GM18870 (cell line): ENCODE results near the gene ZSWIM4.
"Not testable (repeated sequence)": the region's sequence is repeated elsewhere in the genome, so short reads cannot be mapped to it uniquely, and the experiment has no call there.

ENCODE experiments used
- ATAC-seq: cut with Tn5 transposase; IDR thresholded peaks from one replicate; pipeline ENCODE4 v1.9.1; 2021; ENCODE audit warnings: moderate library complexity; ENCODE audit not compliant: unreplicated experiment

The ZSWIM4 gene

DNA sequence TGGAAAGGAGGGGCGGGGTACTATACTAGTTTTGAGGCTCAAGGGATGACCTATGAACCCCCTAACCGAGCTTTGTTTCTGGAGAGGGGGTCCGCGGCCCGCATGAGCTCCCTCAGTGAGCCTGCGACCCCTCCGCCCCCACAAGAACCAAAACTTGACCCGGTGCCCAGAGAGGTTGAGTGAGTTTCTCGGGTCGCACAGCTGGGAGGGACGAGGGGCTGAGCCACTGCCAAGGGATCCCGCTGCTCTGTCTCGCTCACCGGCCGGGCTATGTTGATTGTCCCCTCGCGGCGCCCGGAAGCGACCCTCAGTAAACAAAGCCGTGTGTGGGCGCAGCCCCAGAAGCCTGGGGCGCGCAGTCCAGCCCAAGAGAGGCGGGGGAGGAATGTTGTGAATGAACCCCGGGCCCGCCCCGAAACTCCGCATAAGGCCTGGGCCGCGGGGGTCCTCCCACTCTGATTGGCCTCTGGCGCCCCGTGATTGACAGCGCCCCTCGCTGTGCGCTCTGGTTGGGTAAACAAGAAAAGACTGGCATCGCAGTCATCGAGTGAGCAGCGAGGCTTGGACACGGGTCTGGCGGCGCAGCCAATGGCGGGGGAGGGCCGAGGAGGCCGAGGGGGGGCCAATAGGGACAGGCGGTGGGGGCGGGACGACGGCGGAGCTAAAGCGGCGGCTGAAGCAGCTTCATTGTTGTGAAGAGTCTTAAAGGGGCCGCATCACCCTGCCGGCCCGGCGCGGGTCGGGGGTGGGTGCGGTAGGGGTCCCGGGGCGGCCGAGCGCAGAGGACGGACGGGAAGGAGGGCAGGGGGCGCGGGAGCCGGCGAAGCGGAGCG is at the start of gene ZSWIM4:
ZSWIM4 (plus strand) TSS at position 687 of the 833 bp plus-strand sequence. CDS start 206 bp downstream, outside the sequence.
- ATAC-seq: peak; percentile 90

DNA sequence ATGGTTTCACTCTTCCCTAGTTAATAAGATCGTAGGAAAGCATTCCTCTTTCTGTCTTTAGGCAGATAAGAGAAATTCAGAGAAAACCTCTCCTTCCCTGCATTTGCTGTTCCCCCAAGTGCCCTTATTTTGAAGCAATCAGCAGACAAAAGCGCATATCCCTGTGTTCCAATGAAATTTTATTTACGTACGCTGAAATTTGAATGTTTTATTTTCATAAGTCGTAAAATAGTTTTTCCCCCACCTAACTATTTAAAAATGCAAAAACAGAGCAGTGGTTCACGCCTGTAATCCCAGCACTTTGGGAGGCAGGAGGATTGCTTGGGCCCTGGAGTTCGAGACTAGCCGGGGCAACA is 48.2 kb upstream of the ZSWIM4 start:
- no peak for ATAC-seq

DNA sequence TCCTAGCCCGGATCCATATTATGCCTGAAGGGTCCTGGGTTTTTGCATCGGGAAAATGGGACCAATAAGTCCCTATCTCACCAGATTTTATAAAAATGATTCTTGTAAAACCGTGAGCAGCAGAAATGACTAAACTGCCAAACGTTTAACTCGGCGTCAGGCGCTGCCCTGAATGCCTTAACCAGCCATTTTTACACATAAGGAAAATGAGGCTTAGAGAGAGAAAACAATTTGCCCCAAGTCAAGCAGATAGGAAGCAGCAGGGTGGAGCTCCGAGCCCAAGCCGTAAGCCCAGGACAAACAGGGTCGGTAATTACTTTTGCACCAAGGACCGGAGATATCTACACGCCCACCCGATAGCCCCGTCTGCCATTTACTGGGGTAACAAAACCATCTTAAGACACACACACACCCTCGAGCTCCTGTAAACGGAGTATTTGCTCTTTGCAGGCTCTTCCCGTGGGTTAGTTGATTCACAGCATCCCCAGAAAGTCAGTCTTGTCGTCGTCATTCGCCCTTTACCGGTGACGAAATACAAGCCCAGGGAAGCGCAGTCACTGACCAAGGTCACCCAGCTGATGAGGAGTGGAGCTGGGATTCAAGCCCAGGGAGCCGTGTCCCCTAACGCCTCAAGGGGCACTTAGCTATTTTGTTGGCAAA is 46.9 kb upstream of the ZSWIM4 start:
- no peak for ATAC-seq

DNA sequence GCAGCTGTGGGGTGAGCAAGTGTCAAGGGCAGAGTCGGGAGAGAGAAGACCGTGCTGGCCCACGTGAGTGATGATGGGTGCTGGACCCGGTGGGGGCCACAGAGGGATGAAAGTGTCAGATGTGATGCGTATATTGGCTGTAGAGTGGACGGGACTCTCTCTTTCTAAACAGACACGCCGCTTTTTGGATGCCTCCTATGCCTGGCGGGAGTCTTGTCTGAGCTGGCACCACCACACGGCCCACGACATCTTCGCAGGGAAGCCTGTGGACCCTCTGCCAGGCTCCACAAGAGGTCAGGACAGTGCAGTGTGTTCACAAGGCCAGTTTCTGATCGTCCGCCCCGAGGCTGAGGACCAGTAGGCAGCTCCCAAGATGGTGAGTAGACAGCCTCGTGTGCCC is 43.8 kb upstream of the ZSWIM4 start:
- no peak for ATAC-seq

DNA sequence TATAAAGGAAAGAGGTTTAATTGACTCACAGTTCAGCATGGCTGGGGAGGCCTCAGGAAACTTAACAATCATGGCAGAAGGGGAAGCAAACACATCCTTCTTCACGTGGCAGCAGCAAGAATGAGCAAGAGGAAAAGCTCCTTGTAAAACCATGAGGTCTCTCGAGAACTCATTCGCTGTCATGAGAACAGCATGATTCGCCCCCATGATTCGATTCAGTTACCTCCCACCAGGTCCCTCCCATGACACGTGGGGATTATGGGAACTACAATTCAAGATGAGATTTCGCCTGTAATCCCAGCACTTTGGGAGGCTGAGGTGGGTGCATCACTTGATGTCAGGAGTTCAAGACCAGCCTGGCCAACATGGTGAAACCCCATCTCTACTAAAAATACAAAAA is 41.6 kb upstream of the ZSWIM4 start:
- not testable (repeated sequence) for ATAC-seq

DNA sequence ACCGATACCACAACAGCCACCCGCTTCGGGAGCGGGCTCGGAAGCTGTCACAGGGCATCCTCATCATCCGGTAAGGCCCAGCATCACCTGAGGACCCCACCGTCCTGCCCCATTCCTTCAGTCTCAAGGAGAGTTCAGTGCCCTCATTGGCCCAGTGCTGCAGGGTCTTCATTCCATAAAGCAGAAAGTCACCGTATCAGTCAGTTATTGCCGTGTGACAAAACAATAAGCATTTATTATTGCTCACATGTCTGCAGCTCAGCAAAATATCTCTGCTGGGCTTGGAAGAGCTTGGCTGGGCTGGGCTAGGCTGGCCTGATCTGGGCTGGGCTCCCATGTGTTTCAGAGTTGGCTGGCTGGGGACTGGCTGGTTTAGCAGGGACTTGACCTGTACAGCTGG is 39.0 kb upstream of the ZSWIM4 start:
- no peak for ATAC-seq

DNA sequence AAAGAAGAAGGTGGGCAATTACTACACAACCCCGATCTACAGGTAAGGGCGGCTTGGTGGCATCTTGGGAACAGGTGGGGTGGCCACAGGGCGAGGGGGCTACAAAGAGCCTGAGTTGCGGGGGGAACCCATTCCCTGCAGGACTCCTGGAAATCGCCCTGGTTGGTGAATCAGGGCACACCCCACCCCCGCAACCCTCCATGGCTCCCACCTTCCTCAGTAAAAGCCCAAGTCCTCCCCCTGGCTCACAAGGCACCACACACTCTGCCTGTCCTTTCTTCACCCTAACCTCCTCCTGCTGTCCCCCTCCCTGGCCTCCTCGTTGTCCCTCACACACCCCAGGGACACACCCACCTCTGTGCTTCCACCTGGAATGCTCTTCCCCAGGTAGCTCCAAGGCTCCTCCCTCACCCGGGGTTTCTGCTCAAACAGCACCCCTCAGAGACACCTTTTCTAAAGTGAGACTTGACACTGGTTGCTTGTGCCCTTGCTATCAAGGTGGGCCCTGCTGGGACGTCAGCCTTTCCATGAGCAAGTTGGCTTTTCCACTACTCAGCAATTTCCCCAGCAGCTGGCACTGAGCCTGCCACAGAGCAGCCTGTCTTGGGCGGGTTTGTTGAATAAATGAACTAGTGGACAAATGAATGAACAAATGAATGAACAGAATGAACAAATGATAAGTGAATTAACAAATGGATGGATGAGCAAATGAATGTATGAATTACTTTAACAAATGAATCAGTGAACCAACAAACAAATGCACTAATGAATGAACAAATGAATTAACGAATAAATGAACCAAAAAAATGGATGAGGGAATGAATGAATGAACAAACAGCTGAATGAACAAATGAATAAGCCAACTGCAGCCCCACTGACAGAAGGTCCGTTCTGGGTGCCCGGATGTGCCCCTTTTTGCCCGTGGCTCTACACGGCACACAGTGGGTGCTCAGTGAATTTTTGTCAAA is 37.2 kb upstream of the ZSWIM4 start:
- ATAC-seq: no peak

DNA sequence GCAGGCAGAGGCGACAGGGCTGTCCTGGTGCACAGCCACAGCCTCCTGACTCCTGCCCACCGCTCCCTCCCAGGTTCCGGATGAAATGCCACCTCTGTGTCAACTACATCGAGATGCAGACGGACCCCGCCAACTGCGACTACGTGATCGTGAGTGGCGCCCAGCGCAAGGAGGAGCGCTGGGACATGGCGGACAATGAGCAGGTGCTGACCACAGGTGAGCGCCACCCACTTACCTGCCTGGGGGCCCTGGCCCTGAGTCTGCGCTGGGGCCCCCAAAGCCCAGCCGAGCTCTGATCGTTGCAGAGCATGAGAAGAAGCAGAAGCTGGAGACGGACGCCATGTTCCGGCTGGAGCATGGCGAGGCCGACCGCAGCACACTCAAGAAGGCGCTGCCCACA is 36.4 kb upstream of the ZSWIM4 start:
- no peak for ATAC-seq

DNA sequence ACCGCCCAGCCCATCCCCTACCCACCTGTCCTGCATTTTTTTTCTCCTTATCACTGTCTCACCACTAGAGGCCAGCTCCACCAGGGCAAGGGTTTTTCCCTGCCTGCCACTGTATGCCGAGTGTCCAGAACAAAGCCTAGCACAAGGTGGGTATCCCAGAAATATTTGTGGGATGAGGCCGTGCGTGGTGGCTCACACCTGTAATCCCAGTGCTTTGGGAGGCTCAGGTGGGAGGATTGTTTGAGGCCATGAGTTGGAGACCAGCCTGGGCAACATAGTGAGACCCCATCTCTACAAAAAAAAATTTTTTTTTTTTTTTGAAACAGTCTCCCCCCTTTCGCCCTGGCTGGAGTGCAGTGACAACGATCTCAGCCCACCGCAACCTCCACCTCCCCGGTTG is 33.8 kb upstream of the ZSWIM4 start:
- no peak for ATAC-seq

DNA sequence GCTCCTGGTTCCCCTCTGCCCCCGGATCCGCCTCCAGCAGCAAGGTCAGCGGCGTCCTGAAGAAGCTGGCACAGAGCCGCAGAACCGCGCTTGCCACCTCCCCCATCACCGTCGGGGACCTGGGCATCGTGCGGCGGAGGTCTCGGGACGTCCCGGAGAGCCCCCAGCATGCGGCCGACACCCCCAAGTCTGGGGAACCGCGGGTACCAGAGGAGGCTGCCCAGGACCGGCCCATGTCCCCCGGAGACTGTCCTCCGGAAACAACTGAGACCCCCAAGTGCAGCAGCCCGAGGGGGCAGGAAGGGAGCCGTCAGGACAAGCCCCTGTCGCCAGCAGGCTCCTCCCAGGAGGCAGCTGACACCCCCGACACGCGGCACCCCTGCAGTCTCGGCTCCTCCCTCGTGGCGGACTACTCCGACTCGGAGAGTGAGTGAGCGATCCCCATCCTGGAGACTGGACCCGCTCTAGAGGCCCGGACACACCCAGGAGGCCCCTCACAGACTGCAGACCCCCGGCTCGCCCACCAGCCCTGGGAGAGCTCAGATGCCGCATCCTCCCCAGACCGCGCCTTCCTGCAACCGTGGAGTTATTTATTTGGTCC is 32.5 kb upstream of the ZSWIM4 start:
- ATAC-seq: no peak

DNA sequence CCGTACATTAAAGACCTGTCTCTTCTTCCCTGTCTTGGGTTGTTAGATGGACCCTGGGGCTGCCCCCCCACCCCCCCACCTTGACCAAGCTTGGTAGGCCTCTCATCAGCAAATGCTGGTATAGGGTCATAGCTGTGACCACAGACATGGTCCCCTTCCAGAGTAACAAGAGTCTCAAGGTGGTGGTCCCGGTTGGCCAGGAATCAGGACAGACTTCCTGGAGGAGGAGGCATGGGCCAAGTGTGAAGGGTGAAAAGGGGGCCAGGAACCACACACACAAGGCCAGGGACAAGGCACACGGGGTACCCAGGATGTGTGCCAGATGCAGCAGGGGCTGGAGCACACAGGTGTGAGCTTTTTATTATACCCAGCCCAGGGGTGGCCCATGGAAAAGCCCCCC is 32.0 kb upstream of the ZSWIM4 start:
- ATAC-seq: no peak

DNA sequence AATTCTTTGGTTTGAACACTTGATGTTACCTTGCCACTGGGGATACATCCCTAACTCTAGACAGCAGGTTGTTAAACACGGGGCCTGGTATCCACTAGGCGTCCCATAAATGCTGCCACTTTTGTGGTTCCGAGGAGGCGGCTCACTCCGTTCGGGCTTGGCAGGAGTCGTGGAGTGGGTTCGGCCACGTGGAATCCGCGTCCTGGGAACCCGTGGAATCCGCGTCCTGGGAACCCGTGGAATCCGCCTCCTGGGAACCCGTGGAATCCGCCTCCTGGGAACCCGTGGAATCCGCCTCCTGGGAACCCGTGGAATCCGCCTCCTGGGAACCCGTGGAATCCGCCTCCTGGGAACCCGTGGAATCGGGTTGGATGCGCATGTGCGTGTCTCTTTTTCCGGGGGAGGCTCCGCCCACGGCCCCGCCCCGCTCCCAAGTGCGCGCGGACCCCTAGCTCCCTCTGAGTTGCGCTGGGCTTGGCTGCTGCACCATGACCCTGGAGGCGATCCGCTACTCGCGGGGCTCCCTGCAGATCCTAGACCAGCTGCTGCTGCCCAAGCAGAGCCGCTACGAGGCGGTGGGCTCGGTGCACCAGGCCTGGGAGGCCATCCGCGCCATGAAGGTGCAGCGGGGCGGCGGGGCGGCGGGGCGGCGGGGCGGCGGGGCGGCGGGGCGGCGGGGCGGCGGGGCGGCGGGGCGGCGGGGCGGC is 31.0 kb upstream of the ZSWIM4 start, which contains the start of gene MRI1:
MRI1 (plus strand) TSS at position 422 of the 707 bp plus-strand sequence; CDS start at position 489, 67 bp downstream.
- ATAC-seq: no peak

DNA sequence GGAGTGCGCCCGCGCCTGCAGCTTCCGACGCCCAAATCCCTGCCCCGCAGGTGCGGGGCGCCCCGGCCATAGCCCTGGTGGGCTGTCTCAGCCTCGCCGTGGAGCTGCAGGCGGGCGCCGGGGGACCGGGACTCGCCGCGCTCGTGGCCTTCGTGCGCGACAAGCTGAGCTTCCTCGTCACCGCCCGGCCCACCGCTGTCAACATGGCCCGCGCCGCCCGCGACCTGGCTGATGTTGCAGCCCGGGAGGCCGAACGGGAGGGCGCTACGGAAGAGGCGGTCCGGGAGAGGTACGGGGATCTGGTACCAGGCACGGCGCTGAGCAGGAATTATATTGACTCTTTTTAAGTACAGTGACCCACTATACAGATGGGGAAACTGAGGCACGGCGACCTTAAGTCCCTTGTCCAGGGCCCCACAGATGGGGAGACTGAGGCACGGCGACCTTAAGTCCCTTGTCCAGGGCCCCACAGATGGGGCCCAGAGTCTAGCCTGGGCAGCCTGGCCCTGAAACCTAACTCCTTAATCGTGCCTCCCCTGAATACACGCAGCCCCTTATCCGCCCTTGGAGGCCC is 30.3 kb upstream of the ZSWIM4 start:
- ATAC-seq: no peak

DNA sequence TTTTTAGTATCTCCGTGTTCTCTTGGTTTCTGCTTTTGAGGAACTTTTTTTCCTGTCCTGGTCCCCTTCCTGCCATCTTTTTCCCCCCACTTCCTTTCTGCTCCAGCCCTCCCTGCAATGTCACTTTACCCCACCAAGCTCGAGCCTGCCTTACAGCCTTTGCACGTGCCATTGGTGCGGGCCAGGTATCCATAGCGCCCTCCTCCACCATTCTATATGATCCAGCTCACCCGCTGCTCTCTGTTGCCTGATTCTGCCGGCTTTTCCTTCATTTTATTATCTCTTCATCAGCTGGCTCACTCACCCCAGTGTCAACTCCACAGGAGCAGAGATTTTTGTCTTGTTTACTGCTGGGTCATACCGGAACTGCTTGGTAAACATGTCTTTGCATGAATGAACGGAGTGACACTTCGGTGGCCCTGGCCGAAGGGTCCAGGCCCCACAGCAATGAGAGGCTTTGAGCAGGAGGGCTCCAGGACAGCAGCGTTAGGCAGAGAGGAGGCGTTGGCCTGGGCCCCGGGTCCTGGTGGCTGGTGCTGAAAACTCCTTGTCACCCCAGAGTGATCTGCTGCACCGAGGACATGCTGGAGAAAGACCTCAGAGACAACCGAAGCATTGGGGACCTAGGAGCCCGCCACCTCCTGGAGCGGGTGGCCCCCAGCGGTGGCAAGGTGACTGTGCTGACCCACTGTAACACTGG is 29.7 kb upstream of the ZSWIM4 start:
- no peak for ATAC-seq

DNA sequence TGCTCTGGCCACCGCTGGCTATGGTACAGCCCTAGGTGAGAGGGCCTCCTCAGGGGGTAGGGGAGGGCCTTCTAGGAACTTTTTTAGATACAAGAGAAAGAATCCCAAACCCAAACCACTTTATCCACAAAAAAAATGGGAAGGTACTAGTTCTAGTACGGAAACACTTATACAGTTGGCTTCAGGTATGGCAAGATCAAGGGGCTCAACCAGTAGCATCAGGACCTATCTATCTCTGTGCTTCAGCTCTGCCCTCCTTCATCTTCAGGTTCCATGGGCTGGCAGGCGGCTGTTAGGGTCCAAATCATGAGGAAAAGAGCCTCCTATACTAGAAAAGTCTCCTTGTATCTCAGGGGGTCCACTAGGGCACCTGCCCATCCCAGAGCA is 29.2 kb upstream of the ZSWIM4 start:
- no peak for ATAC-seq

DNA sequence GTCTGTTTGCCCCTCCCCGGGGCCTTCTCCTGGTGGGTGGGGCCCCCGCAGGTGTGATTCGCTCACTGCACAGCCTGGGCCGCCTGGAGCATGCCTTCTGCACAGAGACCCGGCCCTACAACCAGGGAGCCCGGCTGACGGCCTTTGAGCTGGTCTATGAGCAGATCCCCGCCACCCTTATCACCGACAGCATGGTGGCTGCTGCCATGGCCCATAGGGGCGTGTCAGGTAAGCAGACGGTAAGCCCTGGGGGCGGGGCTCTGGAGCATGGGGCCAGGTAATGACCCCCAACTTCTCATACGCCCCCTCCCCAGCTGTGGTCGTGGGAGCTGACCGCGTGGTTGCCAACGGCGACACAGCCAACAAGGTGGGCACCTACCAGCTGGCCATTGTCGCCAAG is 26.7 kb upstream of the ZSWIM4 start:
- ATAC-seq: no peak

DNA sequence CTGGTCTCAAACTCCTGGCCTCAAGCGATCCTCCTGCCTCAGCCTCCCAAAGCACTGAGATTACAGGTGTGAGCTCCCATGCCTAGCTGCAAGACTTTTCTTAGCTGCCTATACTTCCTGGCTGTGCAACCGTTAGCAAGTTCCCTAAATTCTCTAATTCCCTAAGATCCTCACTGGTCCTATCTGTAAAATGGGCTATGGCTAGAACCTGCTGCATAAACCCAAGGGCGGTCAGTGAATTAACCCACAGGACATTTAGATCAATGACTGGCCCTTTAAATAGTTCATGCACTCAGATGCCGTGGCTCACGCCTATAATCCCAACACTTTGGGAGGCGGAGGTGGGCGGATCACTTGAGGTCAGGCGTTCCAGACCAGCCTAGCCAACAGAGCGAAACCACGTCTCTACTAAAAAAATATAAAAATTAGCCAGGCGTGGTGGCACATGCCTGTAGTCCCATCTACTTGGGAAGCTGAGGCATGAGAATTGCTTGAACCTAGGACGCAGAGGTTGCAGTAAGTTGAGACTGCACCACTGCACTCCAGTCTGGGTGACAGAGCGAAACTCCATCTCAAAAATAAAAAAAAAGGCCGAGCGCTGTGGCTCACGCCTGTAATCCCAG is 25.1 kb upstream of the ZSWIM4 start:
- no peak for ATAC-seq

DNA sequence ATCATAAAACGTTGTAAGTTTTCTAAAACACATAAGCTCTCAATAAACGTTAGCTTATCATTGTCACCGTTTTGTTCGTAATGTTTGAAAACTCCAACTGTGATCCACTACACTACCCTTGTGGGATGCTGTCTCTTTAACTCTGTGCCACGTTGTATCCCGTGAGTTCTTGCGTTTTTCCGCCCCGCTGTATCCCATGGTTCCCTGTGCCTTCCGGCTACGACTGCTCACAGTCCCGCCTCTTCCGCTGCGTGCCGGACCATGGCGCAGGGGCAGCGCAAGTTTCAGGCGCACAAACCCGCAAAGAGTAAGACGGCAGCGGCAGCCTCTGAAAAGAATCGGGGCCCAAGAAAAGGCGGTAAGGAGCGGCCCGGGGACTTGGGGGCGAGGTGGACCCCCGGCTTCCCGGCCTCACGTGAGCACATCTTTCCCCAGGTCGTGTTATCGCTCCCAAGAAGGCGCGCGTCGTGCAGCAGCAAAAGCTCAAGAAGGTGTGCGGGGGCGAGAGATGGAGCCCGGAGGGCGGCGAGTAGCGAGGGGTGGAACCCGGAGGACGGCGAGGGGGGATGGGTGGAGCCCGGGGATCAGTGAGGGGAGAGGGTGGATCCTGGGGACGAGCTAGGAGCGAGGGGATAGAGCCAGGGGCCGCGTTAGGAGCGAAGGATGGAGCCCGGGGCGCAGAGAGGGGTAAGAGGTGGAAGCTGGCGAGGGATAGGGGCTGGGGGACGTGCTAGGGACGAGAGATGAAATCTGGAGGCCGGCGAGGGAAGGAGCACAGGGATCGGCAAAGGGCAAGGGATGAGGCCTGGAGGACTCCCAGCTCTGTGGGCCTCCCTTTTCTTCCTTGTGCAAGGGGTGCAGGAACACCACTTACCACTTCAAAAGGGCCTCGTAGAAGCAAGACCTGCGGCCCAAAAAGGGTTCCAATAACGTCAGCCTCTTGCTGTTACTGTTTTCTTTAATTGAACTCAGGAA is 20.7 kb upstream of the ZSWIM4 start, which contains the start of gene C19orf53:
C19orf53 (plus strand) TSS at position 240 of the 975 bp plus-strand sequence; CDS start at position 262, 22 bp downstream.
- peak; percentile 88 for ATAC-seq
